Effector memory CD4-positive, alpha-beta T cell (primary cell): ENCODE data around the gene FBXO41.

ENCODE experiments used
- DNase-seq, 3 donors: peaks; one replicate each; pipeline ENCODE4 v3.0.0-alpha.2; 2020
- H3K27ac ChIP-seq: 2 replicates; pipeline ENCODE4 v1.7.0; 2013; ENCODE audit warnings: mild to moderate bottlenecking, low read length, moderate library complexity; ENCODE audit not compliant: insufficient read depth, poor library complexity, severe bottlenecking
- H3K27me3 ChIP-seq: replicated peaks from 2 replicates; pipeline ENCODE4 v1.7.0; 2013; ENCODE audit warnings: mild to moderate bottlenecking, low read length; ENCODE audit not compliant: insufficient read depth, control insufficient read depth, poor library complexity, severe bottlenecking
- H3K36me3 ChIP-seq: 2 replicates; pipeline ENCODE4 v1.7.0; 2013; ENCODE audit warnings: mild to moderate bottlenecking, low read length, moderate library complexity; ENCODE audit not compliant: control insufficient read depth, insufficient read depth
- H3K4me1 ChIP-seq: 2 replicates; pipeline ENCODE4 v1.7.0; 2013; ENCODE audit warnings: low read length, mild to moderate bottlenecking; ENCODE audit not compliant: control insufficient read depth, insufficient read depth, poor library complexity, severe bottlenecking
- H3K4me3 ChIP-seq: 2 replicates; pipeline ENCODE4 v1.7.0; 2013; ENCODE audit warnings: low read length, low read depth, mild to moderate bottlenecking; ENCODE audit not compliant: insufficient read depth, poor library complexity, severe bottlenecking
- H3K9me3 ChIP-seq: 2 replicates; pipeline ENCODE4 v1.7.0; 2013; ENCODE audit warnings: mild to moderate bottlenecking, low read length, moderate library complexity; ENCODE audit not compliant: control insufficient read depth

Gene FBXO41

DNA sequence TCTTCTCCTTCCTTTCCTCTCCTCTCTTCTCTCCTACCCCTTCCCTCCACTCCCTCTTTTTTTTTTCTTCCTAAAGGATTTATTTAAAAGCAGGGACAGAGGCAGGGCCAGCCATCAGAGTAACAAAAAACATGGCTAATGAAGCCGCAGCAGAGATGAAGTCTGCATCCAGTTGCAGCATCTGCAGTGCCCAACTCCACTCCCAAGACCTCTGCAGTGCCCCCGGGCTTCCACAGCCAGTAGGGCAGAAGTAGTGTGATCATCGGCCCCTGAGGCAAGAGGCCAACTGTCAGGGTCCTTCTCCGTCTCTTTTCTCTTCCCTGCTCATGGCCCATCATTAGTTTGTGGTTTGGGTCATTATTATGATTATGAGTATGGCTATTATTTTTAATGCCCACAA, 13.3 kb upstream of the FBXO41 start:
- Histone ChIP-seq H3K4me3 (no peak overlapping the region), H3K36me3 (no peaks in the 10 kb centered on the region), H3K27me3 (peaks cover 33% of the 10 kb centered on the region), H3K27ac (no peak overlapping the region), H3K4me1 (peaks cover 12% of the 10 kb centered on the region), H3K9me3 (no peaks in the 10 kb centered on the region)
- DNase-seq = no peak

DNA sequence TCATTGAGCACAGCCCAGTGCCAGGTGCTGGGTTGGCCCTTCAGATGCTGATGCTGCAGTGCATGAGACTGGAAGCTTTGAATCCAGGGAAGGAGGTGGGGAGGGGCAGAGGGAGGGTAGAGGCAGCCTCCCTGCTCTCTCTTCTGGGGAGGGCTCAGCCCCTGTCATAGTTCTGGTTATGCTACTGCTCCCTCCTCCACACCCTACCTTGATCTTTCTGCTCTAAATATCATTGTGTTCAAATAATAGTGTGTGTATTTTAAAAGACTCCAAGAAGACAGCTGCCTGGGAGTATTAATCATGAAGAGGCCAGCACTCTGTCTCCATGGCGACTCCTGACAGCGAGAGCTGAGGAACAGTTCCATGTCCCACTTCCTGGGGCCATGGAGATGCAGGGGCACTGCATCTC, 12.9 kb upstream of the FBXO41 start:
- H3K9me3 ChIP-seq = no peaks in the 10 kb centered on the region
- DNase-seq = no peak

GRCh38 chr2:73295751-73296400, 11.6 kb upstream of the FBXO41 start:
- no peak for DNase-seq
- Histone ChIP-seq H3K27ac (no peak overlapping the region), H3K4me1 (peaks cover 28% of the 10 kb centered on the region), H3K27me3 (peaks cover 49% of the 10 kb centered on the region), H3K4me3 (no peak overlapping the region), H3K9me3 (no peaks in the 10 kb centered on the region), H3K36me3 (no peaks in the 10 kb centered on the region)

More for the DNA sequence above, 12.9 kb upstream of the FBXO41 start:
- Histone ChIP-seq H3K27me3 (peaks cover 37% of the 10 kb centered on the region), H3K4me1 (peaks cover 16% of the 10 kb centered on the region), H3K4me3 (no peak overlapping the region), H3K36me3 (no peaks in the 10 kb centered on the region), H3K27ac (no peak overlapping the region)

- no peaks in the 10 kb centered on the region for H3K36me3 ChIP-seq
- peaks cover 53% of the 10 kb centered on the region for H3K27me3 ChIP-seq
- peak overlapping the region; percentile 54 for H3K4me3 ChIP-seq
- H3K4me1 ChIP-seq = peaks cover 28% of the 10 kb centered on the region
- no peaks in the 10 kb centered on the region for H3K9me3 ChIP-seq
- no peak overlapping the region for H3K27ac ChIP-seq
- no peak for DNase-seq
Observed at GRCh38 chr2:73294239-73294638, 10.0 kb upstream of the FBXO41 start.

GRCh38 chr2:73293534-73294171, 9.4 kb upstream of the FBXO41 start, which contains the start of gene EGR4:
Gene EGR4, minus strand, starts transcription at chr2:73293548. Its CDS starts 231 bp downstream, at chr2:73293317.
- Histone ChIP-seq H3K9me3 (no peaks in the 10 kb centered on the region), H3K36me3 (no peaks in the 10 kb centered on the region), H3K4me3 (peak within 1 kb of the TSS; percentile 54), H3K4me1 (peaks cover 28% of the 10 kb centered on the region), H3K27ac (no peak within 1 kb of the TSS), H3K27me3 (peaks cover 53% of the 10 kb centered on the region)
- DNase-seq = peak; percentile 85 to 90 (median 86)

- H3K4me1 ChIP-seq = peaks cover 28% of the 10 kb centered on the region
- peak overlapping the region; percentile 54 for H3K4me3 ChIP-seq
- no peaks in the 10 kb centered on the region for H3K36me3 ChIP-seq
- H3K9me3 ChIP-seq = no peaks in the 10 kb centered on the region
- no peak for DNase-seq
- H3K27me3 ChIP-seq = peaks cover 50% of the 10 kb centered on the region
- no peak overlapping the region for H3K27ac ChIP-seq
Observed at GRCh38 chr2:73292906-73293533, 8.7 kb upstream of the FBXO41 start.

- DNase-seq = no peak
- Histone ChIP-seq H3K27ac (no peak overlapping the region), H3K9me3 (no peaks in the 10 kb centered on the region), H3K36me3 (no peaks in the 10 kb centered on the region), H3K4me1 (peaks cover 28% of the 10 kb centered on the region), H3K27me3 (peaks cover 47% of the 10 kb centered on the region), H3K4me3 (peak overlapping the region; percentile 54)
Observed at GRCh38 chr2:73292316-73292905, 8.1 kb upstream of the FBXO41 start.

DNA sequence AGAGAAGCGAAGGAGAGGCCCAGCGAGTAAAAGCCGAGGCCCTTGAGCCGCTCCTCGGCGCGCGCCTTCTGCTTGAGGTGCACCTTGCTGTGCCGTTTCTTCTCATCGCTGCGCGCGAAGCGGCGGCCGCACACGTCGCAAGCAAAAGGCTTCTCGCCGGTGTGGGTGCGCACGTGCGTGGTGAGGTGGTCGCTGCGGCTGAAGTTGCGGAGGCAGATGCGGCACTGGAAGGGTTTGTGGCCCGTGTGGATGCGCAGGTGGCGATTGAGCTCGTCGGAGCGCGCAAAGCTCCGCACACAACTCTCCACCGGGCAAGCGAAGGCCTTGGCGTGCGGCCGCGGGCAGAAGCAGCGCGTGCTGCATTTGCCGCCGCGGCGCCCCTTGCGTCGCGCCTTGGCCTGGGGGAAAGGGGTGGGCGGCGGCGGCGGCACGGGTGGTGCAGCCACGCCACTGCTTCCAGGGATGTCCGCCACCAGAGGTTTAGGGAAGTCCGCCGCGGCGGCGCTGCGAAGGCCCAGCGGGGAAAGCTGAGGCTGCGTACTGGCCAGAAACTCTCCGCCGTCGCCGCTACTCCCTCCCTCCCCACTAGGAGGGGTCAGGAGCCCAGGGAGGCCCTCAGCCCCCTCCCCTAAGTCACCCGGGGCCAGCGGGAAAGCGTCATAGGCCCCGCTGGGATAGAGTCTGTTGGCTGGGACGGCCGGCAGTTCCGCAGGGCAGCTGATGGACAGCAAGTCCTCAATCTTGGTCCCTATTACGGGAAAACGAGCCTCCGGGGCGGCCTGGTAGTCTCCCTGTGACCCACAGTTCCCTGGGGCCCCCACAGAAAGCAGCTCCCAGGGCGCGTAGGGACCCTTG, 7.4 kb upstream of the FBXO41 start:
- no peak for DNase-seq
- Histone ChIP-seq H3K4me3 (peak overlapping the region; percentile 26), H3K27ac (no peak overlapping the region), H3K4me1 (peaks cover 28% of the 10 kb centered on the region), H3K9me3 (no peaks in the 10 kb centered on the region), H3K27me3 (peaks cover 43% of the 10 kb centered on the region), H3K36me3 (no peaks in the 10 kb centered on the region)

DNA sequence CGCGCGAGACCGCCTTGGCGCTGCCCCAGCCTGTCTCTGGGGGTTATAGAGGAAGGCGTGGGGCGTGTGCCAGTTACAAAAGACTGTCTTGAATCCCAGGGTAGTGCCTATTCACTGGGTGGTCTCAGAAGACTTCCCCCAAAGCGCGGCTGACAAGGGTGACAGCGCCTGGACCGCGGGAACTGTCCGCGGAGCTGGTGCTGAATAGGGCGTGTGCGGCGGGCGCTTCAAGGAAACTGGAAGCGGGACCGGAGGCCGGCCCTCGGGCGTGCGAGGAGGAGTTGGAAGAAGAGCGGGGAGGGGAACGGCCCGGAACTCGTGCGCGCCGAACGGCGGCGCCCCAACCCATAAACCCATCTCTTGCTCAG, 6.8 kb upstream of the FBXO41 start:
- Histone ChIP-seq H3K9me3 (no peaks in the 10 kb centered on the region), H3K27ac (no peak overlapping the region), H3K27me3 (peaks cover 43% of the 10 kb centered on the region), H3K36me3 (no peaks in the 10 kb centered on the region), H3K4me3 (peak overlapping the region; percentile 26), H3K4me1 (peaks cover 28% of the 10 kb centered on the region)
- DNase-seq = peak in 2 of 3 donors; percentile 24 to 27
